SK-N-MC (cell line): Measurements from ENCODE around the gene PSMF1.

Experiments used
- EZH2 ChIP-seq: fragments of 200-600 bp; sonication (generic); IDR thresholded peaks from one replicate; pipeline ENCODE4 v1.6.1; 2017; ENCODE audit warnings: antibody characterized with exemption
- POLR2AphosphoS5 ChIP-seq: IDR thresholded peaks from 2 replicates; pipeline ENCODE4 v1.6.1; 2012; ENCODE audit warnings: mild to moderate bottlenecking, low read depth, low read length, borderline replicate concordance

DNA sequence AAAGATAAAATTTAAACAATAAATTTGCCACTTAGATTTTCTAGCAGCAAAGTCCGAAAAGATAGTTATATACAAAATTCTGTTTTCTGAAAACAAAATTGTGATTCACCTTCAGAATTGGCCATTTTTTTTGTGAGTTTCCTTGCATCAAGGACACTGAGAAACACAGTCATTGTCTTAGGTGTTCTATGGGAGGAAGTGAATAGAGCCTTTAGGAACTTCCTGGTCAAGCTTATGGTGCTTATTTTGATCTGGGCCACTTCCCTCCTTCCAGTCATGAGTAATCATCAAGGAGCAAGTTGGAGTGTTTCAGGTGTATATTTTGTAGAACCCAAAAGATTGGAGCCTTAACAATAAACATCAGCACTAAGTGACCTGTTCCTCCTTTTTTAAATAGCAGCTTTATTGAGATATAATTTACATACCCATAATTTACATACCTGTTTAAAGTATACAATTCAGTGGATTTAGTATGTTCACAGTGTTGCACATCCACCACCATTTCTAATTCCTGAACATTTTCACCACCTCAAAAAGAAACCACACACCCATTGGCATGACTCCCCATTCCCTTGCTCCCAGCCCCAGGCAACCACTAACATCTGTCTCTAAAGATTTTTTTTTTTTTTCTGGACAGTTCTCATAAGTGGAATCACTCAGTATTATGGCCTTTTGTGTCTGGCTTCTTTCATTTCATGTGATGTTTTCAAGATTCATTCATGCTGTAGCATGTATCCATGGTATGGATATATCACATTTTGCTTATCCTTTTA is 48.7 kb downstream of the PSMF1 start:
- TF ChIP-seq POLR2AphosphoS5 (no peak), EZH2 (no peak)
